ENCODE data around the gene MEIOB. TPM values are rescaled to one million over a fixed set of nuclear protein-coding genes. Genes with fewer than 3 reads are reported as not detected.
A peak's percentile ranks its signal among the peaks of the same experiment; 100 is the strongest.

Gene MEIOB
- total RNA-seq, 5 donors from 2014 or later (not counting 1 experiment from before 2014, with no cell fraction given) = 0.26 TPM; not detected in 4

GRCh38 chr16:1913327-1914083, 41.5 kb upstream of the MEIOB start:
- CTCF ChIA-PET = no interaction called here
- H3K9me3 ChIP-seq = no peaks in the 10 kb centered on the region
- no peak overlapping the region for H3K4me3 ChIP-seq (ENCODE audit: control insufficient read depth in 1 of 2, extremely low read depth in 1 of 2, low read length in 1 of 2)
- H3K4me1 Mint-ChIP-seq = peaks cover 0 to 3% (median 0%) of the 10 kb centered on the region in 3 donors
- H3K36me3 Mint-ChIP-seq = no peaks in the 10 kb centered on the region
- no peaks in the 10 kb centered on the region for H3K9me3 Mint-ChIP-seq
- peaks cover 9 to 62% of the 10 kb centered on the region in 2 experiments for H3K27me3 ChIP-seq (replicated peaks in 1 of 2; ENCODE audit: control insufficient read depth in 2 of 2, extremely low read depth in 1 of 2, insufficient read depth in 2 of 2, low read length in 1 of 2)
- H3K27me3 Mint-ChIP-seq = peaks cover 28 to 41% of the 10 kb centered on the region in 2 donors
- DNase-seq (no peak), ATAC-seq (replicated peaks in 1 of 4) (peak in 1 of 4 experiments; percentile 13)
- no peak overlapping the region for H3K27ac Mint-ChIP-seq
- H3K27ac ChIP-seq (ENCODE audit: low read length) = no peak overlapping the region
- no peak overlapping the region for H3K4me3 Mint-ChIP-seq
- POLR2A ChIA-PET = no interaction called here
- 68% methylated on average over 12 of the region's 21 CpGs for WGBS (ENCODE audit: insufficient coverage)
- no peaks in the 10 kb centered on the region for H3K36me3 ChIP-seq (ENCODE audit: control insufficient read depth in 2 of 2, extremely low read depth in 1 of 2, insufficient read depth in 1 of 2, low read length in 1 of 2)
- peaks cover 0 to 1% of the 10 kb centered on the region in 2 experiments for H3K4me1 ChIP-seq (ENCODE audit: control insufficient read depth in 1 of 2, extremely low read depth in 1 of 2, insufficient read depth in 2 of 2, low read length in 2 of 2)

DNA sequence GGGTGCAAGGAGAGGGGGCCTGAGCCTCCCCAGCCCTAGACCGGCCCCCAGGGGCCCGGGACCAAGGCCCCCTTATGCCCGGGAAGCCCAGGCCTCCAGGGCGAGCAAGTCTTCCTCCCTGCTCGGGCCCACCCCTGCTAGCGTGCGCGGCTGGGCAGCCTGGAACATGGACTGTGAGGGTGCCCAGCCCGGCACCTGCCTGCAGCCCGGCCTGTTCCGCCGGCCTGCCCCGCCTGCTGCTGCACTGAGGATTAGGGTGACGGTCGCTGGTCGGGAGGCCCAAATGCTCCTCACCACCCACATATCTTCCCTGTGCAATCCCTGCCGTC, 40.2 kb upstream of the MEIOB start:
- ATAC-seq (replicated peaks in 1 of 4) (no peak), DNase-seq (no peak)
- Mint-ChIP-seq H3K4me1 (peaks cover 0 to 3% (median 0%) of the 10 kb centered on the region in 3 donors), H3K36me3 (no peaks in the 10 kb centered on the region), H3K27me3 (peaks cover 28 to 41% of the 10 kb centered on the region in 2 donors), H3K27ac (no peak overlapping the region), H3K4me3 (no peak overlapping the region), H3K9me3 (no peaks in the 10 kb centered on the region)
- H3K27ac ChIP-seq (ENCODE audit: low read length) = no peak overlapping the region
- H3K9me3 ChIP-seq = no peaks in the 10 kb centered on the region
- CTCF ChIA-PET = no interaction called here
- H3K4me1 ChIP-seq (ENCODE audit: control insufficient read depth in 1 of 2, extremely low read depth in 1 of 2, insufficient read depth in 2 of 2, low read length in 2 of 2) = no peaks in the 10 kb centered on the region
- POLR2A ChIA-PET = no interaction called here
- WGBS (ENCODE audit: insufficient coverage) = 81% methylated on average over 12 of the region's 17 CpGs
- no peak overlapping the region for H3K4me3 ChIP-seq (ENCODE audit: control insufficient read depth in 1 of 2, extremely low read depth in 1 of 2, low read length in 1 of 2)
- no peaks in the 10 kb centered on the region for H3K36me3 ChIP-seq (ENCODE audit: control insufficient read depth in 2 of 2, extremely low read depth in 1 of 2, insufficient read depth in 1 of 2, low read length in 1 of 2)
- peaks cover 9 to 67% of the 10 kb centered on the region in 2 experiments for H3K27me3 ChIP-seq (replicated peaks in 1 of 2; ENCODE audit: control insufficient read depth in 2 of 2, extremely low read depth in 1 of 2, insufficient read depth in 2 of 2, low read length in 1 of 2)

DNA sequence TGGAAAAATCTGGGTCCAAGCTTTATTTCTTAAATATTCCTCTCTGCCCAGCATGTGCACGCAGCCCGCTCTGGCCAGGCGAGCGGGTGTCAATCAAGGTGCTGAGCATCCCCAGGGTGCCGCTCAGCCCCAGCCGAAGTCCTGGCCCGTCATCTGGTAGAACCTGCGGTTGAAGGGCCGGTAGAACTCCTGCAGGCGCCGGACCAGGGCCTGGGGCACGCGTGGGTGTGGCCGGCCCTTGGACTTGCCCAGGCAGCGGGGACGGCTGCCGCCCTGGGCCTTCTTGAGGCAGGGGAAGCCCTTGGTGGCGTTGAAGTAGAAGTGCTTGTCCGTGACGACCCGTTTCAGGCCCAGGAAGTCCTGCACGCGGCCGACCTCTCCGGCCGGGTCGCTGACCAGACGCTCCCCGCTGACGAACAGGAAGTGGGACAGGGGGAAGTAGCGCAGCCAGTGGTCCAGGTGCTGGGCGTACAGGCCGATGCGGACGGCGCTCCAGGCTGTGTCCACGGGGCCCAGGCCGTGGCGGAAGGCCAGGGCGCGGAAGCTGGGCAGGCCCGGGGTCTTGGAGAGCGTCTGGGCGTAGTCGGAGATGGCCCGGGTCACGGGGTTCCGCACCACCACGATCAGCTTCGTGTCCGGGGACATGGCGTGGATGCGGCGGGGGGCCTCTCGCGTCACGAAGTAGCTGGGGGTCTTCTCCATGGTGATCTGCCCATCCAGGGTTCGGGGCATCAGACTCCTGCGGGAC, 39.7 kb upstream of the MEIOB start:
- Mint-ChIP-seq H3K27ac (no peak overlapping the region), H3K36me3 (no peaks in the 10 kb centered on the region), H3K27me3 (peaks cover 23 to 39% of the 10 kb centered on the region in 2 donors), H3K4me3 (no peak overlapping the region), H3K4me1 (no peaks in the 10 kb centered on the region), H3K9me3 (no peaks in the 10 kb centered on the region)
- Histone ChIP-seq H3K4me1 (ENCODE audit: control insufficient read depth in 1 of 2, extremely low read depth in 1 of 2, insufficient read depth in 2 of 2, low read length in 2 of 2) (no peaks in the 10 kb centered on the region), H3K36me3 (ENCODE audit: control insufficient read depth in 2 of 2, extremely low read depth in 1 of 2, insufficient read depth in 1 of 2, low read length in 1 of 2) (no peaks in the 10 kb centered on the region), H3K27ac (ENCODE audit: low read length) (no peak overlapping the region), H3K4me3 (ENCODE audit: control insufficient read depth in 1 of 2, extremely low read depth in 1 of 2, low read length in 1 of 2) (no peak overlapping the region), H3K9me3 (no peaks in the 10 kb centered on the region), H3K27me3 (replicated peaks in 1 of 2; ENCODE audit: control insufficient read depth in 2 of 2, extremely low read depth in 1 of 2, insufficient read depth in 2 of 2, low read length in 1 of 2) (peaks cover 4 to 67% of the 10 kb centered on the region in 2 experiments)
- DNase-seq (no peak), ATAC-seq (replicated peaks in 1 of 4) (no peak)
- CTCF ChIA-PET = interaction anchor here in 1 of 2 donors (0.6 to 0.7 kb wide), 2 partner anchors 46 to 1331 kb away, joined by 5 to 7 read pairs; no protein-coding TSS in a partner anchor
- 89% methylated on average over 49 of the region's 59 CpGs for WGBS (ENCODE audit: insufficient coverage)
- POLR2A ChIA-PET = no interaction called here

GRCh38 chr16:1909561-1910231, 37.7 kb upstream of the MEIOB start:
- Mint-ChIP-seq H3K4me3 (no peak overlapping the region), H3K27ac (no peak overlapping the region), H3K36me3 (no peaks in the 10 kb centered on the region), H3K9me3 (no peaks in the 10 kb centered on the region), H3K27me3 (peaks cover 5 to 24% of the 10 kb centered on the region in 2 donors), H3K4me1 (no peaks in the 10 kb centered on the region)
- ChIA-PET POLR2A (no interaction called here), CTCF (no interaction called here)
- Histone ChIP-seq H3K36me3 (ENCODE audit: control insufficient read depth in 2 of 2, extremely low read depth in 1 of 2, insufficient read depth in 1 of 2, low read length in 1 of 2) (no peaks in the 10 kb centered on the region), H3K9me3 (no peaks in the 10 kb centered on the region), H3K27me3 (replicated peaks in 1 of 2; ENCODE audit: control insufficient read depth in 2 of 2, extremely low read depth in 1 of 2, insufficient read depth in 2 of 2, low read length in 1 of 2) (peaks cover 0 to 59% of the 10 kb centered on the region in 2 experiments), H3K27ac (ENCODE audit: low read length) (no peak overlapping the region), H3K4me1 (ENCODE audit: control insufficient read depth in 1 of 2, extremely low read depth in 1 of 2, insufficient read depth in 2 of 2, low read length in 2 of 2) (no peaks in the 10 kb centered on the region), H3K4me3 (ENCODE audit: control insufficient read depth in 1 of 2, extremely low read depth in 1 of 2, low read length in 1 of 2) (no peak overlapping the region)
- WGBS (ENCODE audit: insufficient coverage) = 87% methylated on average over 12 of the region's 18 CpGs
- no peak for DNase-seq
- ATAC-seq (replicated peaks in 1 of 4) = no peak

DNA sequence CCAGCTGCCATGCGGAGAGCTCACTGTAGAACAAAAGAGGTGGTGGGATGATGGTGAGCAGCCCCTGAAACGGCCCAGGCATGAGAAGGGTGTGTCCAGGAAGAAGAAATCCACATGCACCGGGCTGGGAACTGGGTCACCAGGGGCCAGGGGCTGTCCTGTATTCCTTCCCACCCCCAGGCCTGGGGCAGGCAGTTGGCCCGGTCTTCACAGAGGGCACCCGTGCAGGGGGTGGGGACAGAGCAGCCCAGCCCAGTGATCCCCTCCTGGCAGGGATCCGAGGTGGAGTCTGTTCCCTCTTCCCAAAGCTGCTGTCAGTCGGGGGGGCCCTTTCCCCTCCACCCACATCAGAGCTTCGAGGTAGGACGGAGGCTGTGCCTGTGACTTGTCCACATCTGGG, 37.0 kb upstream of the MEIOB start:
- H3K4me3 Mint-ChIP-seq = no peak overlapping the region

GRCh38 chr16:1908184-1908583, 36.2 kb upstream of the MEIOB start:
- no peak for DNase-seq
- 48% methylated on average over 11 of the region's 17 CpGs for WGBS (ENCODE audit: insufficient coverage)
- Histone ChIP-seq H3K27me3 (replicated peaks in 1 of 2; ENCODE audit: control insufficient read depth in 2 of 2, extremely low read depth in 1 of 2, insufficient read depth in 2 of 2, low read length in 1 of 2) (peaks cover 0 to 53% of the 10 kb centered on the region in 2 experiments), H3K4me3 (ENCODE audit: control insufficient read depth in 1 of 2, extremely low read depth in 1 of 2, low read length in 1 of 2) (no peak overlapping the region), H3K27ac (ENCODE audit: low read length) (no peak overlapping the region), H3K9me3 (no peaks in the 10 kb centered on the region), H3K4me1 (ENCODE audit: control insufficient read depth in 1 of 2, extremely low read depth in 1 of 2, insufficient read depth in 2 of 2, low read length in 2 of 2) (no peaks in the 10 kb centered on the region), H3K36me3 (ENCODE audit: control insufficient read depth in 2 of 2, extremely low read depth in 1 of 2, insufficient read depth in 1 of 2, low read length in 1 of 2) (no peaks in the 10 kb centered on the region)
- ATAC-seq (replicated peaks in 1 of 4) = no peak
- no peak overlapping the region for H3K4me3 Mint-ChIP-seq
- CTCF ChIA-PET = interaction anchor here in 1 of 2 donors (0.6 kb wide), 1 partner anchor 600 kb away, joined by 3 read pairs; no protein-coding TSS in a partner anchor
- H3K9me3 Mint-ChIP-seq = no peaks in the 10 kb centered on the region
- H3K27me3 Mint-ChIP-seq = peaks cover 5 to 21% of the 10 kb centered on the region in 2 donors
- H3K36me3 Mint-ChIP-seq = no peaks in the 10 kb centered on the region
- H3K4me1 Mint-ChIP-seq = no peaks in the 10 kb centered on the region
- POLR2A ChIA-PET = no interaction called here
- no peak overlapping the region for H3K27ac Mint-ChIP-seq

More for the DNA sequence above, 37.0 kb upstream of the MEIOB start:
- no peak overlapping the region for H3K4me3 ChIP-seq (ENCODE audit: control insufficient read depth in 1 of 2, extremely low read depth in 1 of 2, low read length in 1 of 2)
- ChIA-PET POLR2A (no interaction called here), CTCF (interaction anchor here in 1 of 2 donors (0.6 kb wide), 1 partner anchor 600 kb away, joined by 3 read pairs; no protein-coding TSS in a partner anchor)
- 71% methylated on average over 2 of the region's 9 CpGs for WGBS (ENCODE audit: insufficient coverage)
- no peak for DNase-seq
- peaks cover 0 to 57% of the 10 kb centered on the region in 2 experiments for H3K27me3 ChIP-seq (replicated peaks in 1 of 2; ENCODE audit: control insufficient read depth in 2 of 2, extremely low read depth in 1 of 2, insufficient read depth in 2 of 2, low read length in 1 of 2)
- Mint-ChIP-seq H3K27me3 (peaks cover 5 to 21% of the 10 kb centered on the region in 2 donors), H3K27ac (peak overlapping the region in 1 of 2 donors; percentile 49), H3K9me3 (no peaks in the 10 kb centered on the region), H3K4me1 (no peaks in the 10 kb centered on the region), H3K36me3 (no peaks in the 10 kb centered on the region)
- no peak overlapping the region for H3K27ac ChIP-seq (ENCODE audit: low read length)
- H3K36me3 ChIP-seq (ENCODE audit: control insufficient read depth in 2 of 2, extremely low read depth in 1 of 2, insufficient read depth in 1 of 2, low read length in 1 of 2) = no peaks in the 10 kb centered on the region
- no peak for ATAC-seq (replicated peaks in 1 of 4)
- no peaks in the 10 kb centered on the region for H3K9me3 ChIP-seq
- no peaks in the 10 kb centered on the region for H3K4me1 ChIP-seq (ENCODE audit: control insufficient read depth in 1 of 2, extremely low read depth in 1 of 2, insufficient read depth in 2 of 2, low read length in 2 of 2)
